HepG2 (cell line): ENCODE results near the gene P2RY8. TPM values are rescaled to one million over a fixed set of nuclear protein-coding genes. Genes with fewer than 3 reads are reported as not detected.

Source experiments
- MED1 ChIP-seq: sonication (generic); formaldehyde crosslinking; IDR thresholded peaks from 2 replicates; pipeline ENCODE4 v1.4.0; 2020; ENCODE audit warnings: missing genetic modification reagents
- STAG1 ChIP-seq: sonication (generic); formaldehyde crosslinking; IDR thresholded peaks from 2 replicates; pipeline ENCODE4 v1.4.0; 2020; ENCODE audit warnings: missing genetic modification reagents
- TARDBP ChIP-seq: sonication (generic); formaldehyde crosslinking; IDR thresholded peaks from 2 replicates; pipeline ENCODE4 v1.8.0; 2022; ENCODE audit warnings: mild to moderate bottlenecking, missing genetic modification reagents
- TMF1 ChIP-seq: sonication (generic); formaldehyde crosslinking; IDR thresholded peaks from 2 replicates; pipeline ENCODE4 v1.8.1; 2022; ENCODE audit warnings: low read depth, missing genetic modification reagents
- ZNF232 ChIP-seq: sonication (generic); formaldehyde crosslinking; IDR thresholded peaks from 2 replicates; pipeline ENCODE4 v1.4.0; 2020; ENCODE audit warnings: missing genetic modification reagents, borderline replicate concordance
- ZNF775 ChIP-seq: sonication (generic); formaldehyde crosslinking; IDR thresholded peaks from 2 replicates; pipeline ENCODE4 v1.4.0; 2020; ENCODE audit warnings: missing genetic modification reagents, mild to moderate bottlenecking, moderate library complexity, borderline replicate concordance
- ZNF879 ChIP-seq: sonication (generic); formaldehyde crosslinking; IDR thresholded peaks from 2 replicates; pipeline ENCODE4 v1.8.1; 2023; ENCODE audit warnings: missing genetic modification reagents
- ZSCAN21 ChIP-seq: sonication (generic); formaldehyde crosslinking; IDR thresholded peaks from 2 replicates; pipeline ENCODE4 v1.8.0; 2022; ENCODE audit warnings: mild to moderate bottlenecking, missing genetic modification reagents, moderate library complexity, borderline replicate concordance
- polyA plus RNA-seq, 8 experiments: library from polyadenylated mRNA; depleted of rRNA in 3 of 8; stranded (reverse) in 7 of 8; unstranded in 1 of 8; fragments of >200 nt; fragmentation: Illumina TruSeq in 4 of 8; extraction: Trizol in 4 of 8; gene quantifications; 2 replicates each; pipeline versions ENCODE4 v1.2.1 to v1.2.3, GENCODE V29; 2011 to 2016; ENCODE audit warnings: low read depth in 4 of 8, missing spikeins in 1 of 8, mixed read lengths in 1 of 8; ENCODE audit not compliant: insufficient read depth in 1 of 8
- total RNA-seq, 5 experiments: library from RNA; depleted of rRNA; stranded (reverse); fragments of >200 nt; fragmentation: Illumina TruSeq; extraction: Trizol; gene quantifications; 2 replicates each; pipeline ENCODE4 v1.2.3, GENCODE V29; 2016; ENCODE audit warnings: low read depth in 1 of 5
- TF ChIP-seq, protein P1 (sequence below), 2 experiments: sonication (generic) in 1 of 2; formaldehyde crosslinking in 1 of 2; IDR thresholded peaks; 2 replicates each; pipeline versions ENCODE4 v1.4.0 to v1.6.1; 2016 to 2020; ENCODE audit warnings: borderline replicate concordance in 1 of 2, low read depth in 1 of 2, mild to moderate bottlenecking in 1 of 2, missing genetic modification reagents in 1 of 2
- TF ChIP-seq, protein P2 (sequence below): sonication (generic); formaldehyde crosslinking; IDR thresholded peaks from 2 replicates; pipeline ENCODE4 v1.4.0; 2020; ENCODE audit warnings: missing genetic modification reagents
- TF ChIP-seq, protein P3 (sequence below), 2 experiments: sonication (generic) in 1 of 2; formaldehyde crosslinking in 1 of 2; IDR thresholded peaks; 2 replicates each; pipeline versions ENCODE4 v1.6.1 to v1.9.0; 2014 to 2022; ENCODE audit warnings: antibody characterized with exemption in 1 of 2, borderline replicate concordance in 1 of 2, inconsistent platforms in 1 of 2, low read depth in 1 of 2, missing genetic modification reagents in 1 of 2
- TF ChIP-seq, protein P4 (sequence below): sonication (generic); formaldehyde crosslinking; IDR thresholded peaks from 2 replicates; pipeline ENCODE4 v1.4.0; 2020; ENCODE audit warnings: mild to moderate bottlenecking, missing genetic modification reagents
- TF ChIP-seq, protein P5 (sequence below): sonication (generic); formaldehyde crosslinking; IDR thresholded peaks from 2 replicates; pipeline ENCODE4 v1.5.0; 2020; ENCODE audit warnings: missing genetic modification reagents, mild to moderate bottlenecking, borderline replicate concordance

The P2RY8 gene
- total and polyA plus RNA-seq, 2 of the 13 experiments (the other 11 are each of a cell fraction or from before 2014, with no cell fraction given) = 1.0 to 1.3 TPM

DNA sequence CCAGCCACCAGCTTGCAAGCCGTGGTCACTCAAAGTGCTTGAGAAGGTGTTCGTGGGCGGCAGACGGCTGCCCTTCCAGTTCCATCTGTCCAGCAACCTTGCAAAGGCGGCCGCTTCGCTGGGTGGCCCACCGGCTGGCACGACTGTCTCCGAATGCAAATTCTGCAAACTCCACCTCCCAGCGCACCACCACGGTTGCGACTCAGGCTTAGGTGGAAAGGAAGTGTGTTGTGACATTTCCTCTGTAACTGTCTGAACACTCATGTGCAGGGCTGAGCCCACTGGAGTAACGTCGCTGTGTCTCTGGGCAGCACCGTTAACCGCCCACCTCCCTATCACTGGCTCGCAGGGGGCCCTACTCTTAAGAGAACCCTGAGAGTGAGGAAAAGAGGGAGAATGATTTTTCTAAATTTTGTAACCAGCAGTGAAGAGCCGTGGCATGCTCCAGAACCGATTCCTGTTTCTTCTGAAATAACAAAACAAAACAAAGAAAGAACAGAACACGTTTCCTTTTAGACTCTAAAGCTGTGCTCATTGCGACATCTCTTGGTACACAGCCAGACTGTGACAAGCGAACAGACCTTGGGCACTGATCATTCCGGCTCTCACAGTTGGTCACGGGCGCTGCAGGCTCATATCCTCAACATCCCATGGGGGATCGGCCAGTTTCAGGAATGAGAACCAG is at the start of gene P2RY8 (continued):
- TF ChIP-seq, protein P1, sequence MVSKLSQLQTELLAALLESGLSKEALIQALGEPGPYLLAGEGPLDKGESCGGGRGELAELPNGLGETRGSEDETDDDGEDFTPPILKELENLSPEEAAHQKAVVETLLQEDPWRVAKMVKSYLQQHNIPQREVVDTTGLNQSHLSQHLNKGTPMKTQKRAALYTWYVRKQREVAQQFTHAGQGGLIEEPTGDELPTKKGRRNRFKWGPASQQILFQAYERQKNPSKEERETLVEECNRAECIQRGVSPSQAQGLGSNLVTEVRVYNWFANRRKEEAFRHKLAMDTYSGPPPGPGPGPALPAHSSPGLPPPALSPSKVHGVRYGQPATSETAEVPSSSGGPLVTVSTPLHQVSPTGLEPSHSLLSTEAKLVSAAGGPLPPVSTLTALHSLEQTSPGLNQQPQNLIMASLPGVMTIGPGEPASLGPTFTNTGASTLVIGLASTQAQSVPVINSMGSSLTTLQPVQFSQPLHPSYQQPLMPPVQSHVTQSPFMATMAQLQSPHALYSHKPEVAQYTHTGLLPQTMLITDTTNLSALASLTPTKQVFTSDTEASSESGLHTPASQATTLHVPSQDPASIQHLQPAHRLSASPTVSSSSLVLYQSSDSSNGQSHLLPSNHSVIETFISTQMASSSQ (IDR thresholded peaks at IDR 0.05; ENCODE audit: low read depth) = no peak
- TF ChIP-seq, protein P1 (CRISPR knock-in tag; IDR thresholded peaks at IDR 0.05; ENCODE audit: borderline replicate concordance) = no peak
- TF ChIP-seq ZNF232 (CRISPR knock-in tag) (0 out of 2 replicates have a peak, but pooled peaks have one; percentile 53), TMF1 (CRISPR knock-in tag) (no peak), MED1 (CRISPR knock-in tag) (peak; percentile 59; the same call in 1 of the 2 replicates), ZNF775 (no peak), TARDBP (CRISPR knock-in tag) (no peak; the same call in 1 of the 2 replicates), ZSCAN21 (CRISPR knock-in tag) (no peak), ZNF879 (CRISPR knock-in tag) (no peak), STAG1 (CRISPR knock-in tag) (peak; percentile 48)
- TF ChIP-seq, protein P2, sequence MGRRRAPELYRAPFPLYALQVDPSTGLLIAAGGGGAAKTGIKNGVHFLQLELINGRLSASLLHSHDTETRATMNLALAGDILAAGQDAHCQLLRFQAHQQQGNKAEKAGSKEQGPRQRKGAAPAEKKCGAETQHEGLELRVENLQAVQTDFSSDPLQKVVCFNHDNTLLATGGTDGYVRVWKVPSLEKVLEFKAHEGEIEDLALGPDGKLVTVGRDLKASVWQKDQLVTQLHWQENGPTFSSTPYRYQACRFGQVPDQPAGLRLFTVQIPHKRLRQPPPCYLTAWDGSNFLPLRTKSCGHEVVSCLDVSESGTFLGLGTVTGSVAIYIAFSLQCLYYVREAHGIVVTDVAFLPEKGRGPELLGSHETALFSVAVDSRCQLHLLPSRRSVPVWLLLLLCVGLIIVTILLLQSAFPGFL (CRISPR knock-in tag) = no peak
- TF ChIP-seq, protein P3, sequence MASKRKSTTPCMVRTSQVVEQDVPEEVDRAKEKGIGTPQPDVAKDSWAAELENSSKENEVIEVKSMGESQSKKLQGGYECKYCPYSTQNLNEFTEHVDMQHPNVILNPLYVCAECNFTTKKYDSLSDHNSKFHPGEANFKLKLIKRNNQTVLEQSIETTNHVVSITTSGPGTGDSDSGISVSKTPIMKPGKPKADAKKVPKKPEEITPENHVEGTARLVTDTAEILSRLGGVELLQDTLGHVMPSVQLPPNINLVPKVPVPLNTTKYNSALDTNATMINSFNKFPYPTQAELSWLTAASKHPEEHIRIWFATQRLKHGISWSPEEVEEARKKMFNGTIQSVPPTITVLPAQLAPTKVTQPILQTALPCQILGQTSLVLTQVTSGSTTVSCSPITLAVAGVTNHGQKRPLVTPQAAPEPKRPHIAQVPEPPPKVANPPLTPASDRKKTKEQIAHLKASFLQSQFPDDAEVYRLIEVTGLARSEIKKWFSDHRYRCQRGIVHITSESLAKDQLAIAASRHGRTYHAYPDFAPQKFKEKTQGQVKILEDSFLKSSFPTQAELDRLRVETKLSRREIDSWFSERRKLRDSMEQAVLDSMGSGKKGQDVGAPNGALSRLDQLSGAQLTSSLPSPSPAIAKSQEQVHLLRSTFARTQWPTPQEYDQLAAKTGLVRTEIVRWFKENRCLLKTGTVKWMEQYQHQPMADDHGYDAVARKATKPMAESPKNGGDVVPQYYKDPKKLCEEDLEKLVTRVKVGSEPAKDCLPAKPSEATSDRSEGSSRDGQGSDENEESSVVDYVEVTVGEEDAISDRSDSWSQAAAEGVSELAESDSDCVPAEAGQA (IDR thresholded peaks at IDR 0.05; ENCODE audit: low read depth) = no peak
- TF ChIP-seq, protein P3 (CRISPR knock-in tag; IDR thresholded peaks at IDR 0.05; ENCODE audit: borderline replicate concordance) = no peak
- TF ChIP-seq, protein P4, sequence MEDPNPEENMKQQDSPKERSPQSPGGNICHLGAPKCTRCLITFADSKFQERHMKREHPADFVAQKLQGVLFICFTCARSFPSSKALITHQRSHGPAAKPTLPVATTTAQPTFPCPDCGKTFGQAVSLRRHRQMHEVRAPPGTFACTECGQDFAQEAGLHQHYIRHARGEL (CRISPR knock-in tag) = no peak
- TF ChIP-seq, protein P5, sequence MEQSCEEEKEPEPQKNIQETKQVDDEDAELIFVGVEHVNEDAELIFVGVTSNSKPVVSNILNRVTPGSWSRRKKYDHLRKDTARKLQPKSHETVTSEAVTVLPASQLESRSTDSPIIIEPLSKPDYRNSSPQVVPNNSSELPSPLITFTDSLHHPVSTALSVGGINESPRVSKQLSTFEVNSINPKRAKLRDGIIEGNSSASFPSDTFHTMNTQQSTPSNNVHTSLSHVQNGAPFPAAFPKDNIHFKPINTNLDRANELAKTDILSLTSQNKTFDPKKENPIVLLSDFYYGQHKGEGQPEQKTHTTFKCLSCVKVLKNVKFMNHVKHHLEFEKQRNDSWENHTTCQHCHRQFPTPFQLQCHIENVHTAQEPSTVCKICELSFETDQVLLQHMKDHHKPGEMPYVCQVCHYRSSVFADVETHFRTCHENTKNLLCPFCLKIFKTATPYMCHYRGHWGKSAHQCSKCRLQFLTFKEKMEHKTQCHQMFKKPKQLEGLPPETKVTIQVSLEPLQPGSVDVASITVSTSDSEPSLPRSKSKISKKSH = no peak; the same call in 1 of the 2 replicates
